H1 (cell line): Measurements from ENCODE around the gene RFPL1. TPM values are rescaled to one million over a fixed set of nuclear protein-coding genes. Genes with fewer than 3 reads are reported as not detected.

ENCODE experiments used
- polyA plus RNA-seq, 7 experiments: library from polyadenylated mRNA; depleted of rRNA in 3 of 7; stranded (reverse) in 5 of 7; unstranded in 2 of 7; fragments of >200 nt in 5 of 7; fragments of 200-250 nt in 2 of 7; gene quantifications; 1 replicate in 5 of 7; 2 replicates in 1 of 7; 4 replicates in 1 of 7; pipeline versions ENCODE4 v1.2.1 to v1.2.3, GENCODE V29; 2011 to 2013; ENCODE audit warnings: missing spikeins in 2 of 7, mixed read lengths in 2 of 7
- small RNA-seq: library from polyadenylated mRNA; stranded (forward); fragments of <200 nt; extraction: miRNeasy Mini kit (QIAGEN cat#:217004); gene quantifications from one replicate; pipeline ENCODE3, GENCODE V24; 2013; ENCODE audit not compliant: insufficient read depth
- total RNA-seq: library from RNA; stranded (reverse); fragmentation: NEBNext Ultra II Directional; extraction: Animal tissue kit (Norgen Biotek cat#: 25700); gene quantifications from 2 replicates; pipeline ENCODE4 v1.2.1, GENCODE V29; 2021

The RFPL1 gene
- total and polyA plus RNA-seq, 2 of the 8 experiments (the other 6 are each of a cell fraction or from before 2014, with no cell fraction given) = not detected

Small RNA genes within 50 kb of the gene (small RNA-seq; reads per million reads assigned to genes)
- gene AC000041.1 = not detected

Other genes starting within 250 kb of the RFPL1 start
- 3.8 and 3.9 TPM in 2 replicates for gene EMID1, start 232.7 kb upstream of the RFPL1 start, total RNA-seq
- 7.4 and 11.1 TPM in 2 replicates for gene EMID1, start 232.7 kb upstream of the RFPL1 start, polyA plus RNA-seq (2011; rRNA removed)
- gene RHBDD3, start 170.6 kb upstream of the RFPL1 start, total RNA-seq = 72.1 and 75.7 TPM in 2 replicates
- 117 and 171 TPM in 2 replicates for gene RHBDD3, start 170.6 kb upstream of the RFPL1 start, polyA plus RNA-seq (2011; rRNA removed)
- gene EWSR1, start 170.3 kb upstream of the RFPL1 start, total RNA-seq = 385 and 387 TPM in 2 replicates
- gene EWSR1, start 170.3 kb upstream of the RFPL1 start, polyA plus RNA-seq (2011; rRNA removed) = 646 and 930 TPM in 2 replicates
- gene GAS2L1, start 131.9 kb upstream of the RFPL1 start, total RNA-seq = 9.7 and 10.1 TPM in 2 replicates
- 3.6 and 6.8 TPM in 2 replicates for gene GAS2L1, start 131.9 kb upstream of the RFPL1 start, polyA plus RNA-seq (2011; rRNA removed)
- 1.4 and 1.5 TPM in 2 replicates for gene RASL10A, start 122.9 kb upstream of the RFPL1 start, total RNA-seq
- gene RASL10A, start 122.9 kb upstream of the RFPL1 start, polyA plus RNA-seq (2011; rRNA removed) = 1.1 and 1.6 TPM in 2 replicates
- 63.5 and 64.2 TPM in 2 replicates for gene AP1B1, start 50.0 kb upstream of the RFPL1 start, total RNA-seq
- 86.8 and 137 TPM in 2 replicates for gene AP1B1, start 50.0 kb upstream of the RFPL1 start, polyA plus RNA-seq (2011; rRNA removed)
- 2.0 and 2.3 TPM in 2 replicates for gene NEFH, start 41.6 kb downstream of the RFPL1 start, total RNA-seq
- gene NEFH, start 41.6 kb downstream of the RFPL1 start, polyA plus RNA-seq (2011; rRNA removed) = 0.57 and 0.74 TPM in 2 replicates
- 61.5 and 65.7 TPM in 2 replicates for gene THOC5, start 115.2 kb downstream of the RFPL1 start, total RNA-seq
- 27.7 and 30.3 TPM in 2 replicates for gene THOC5, start 115.2 kb downstream of the RFPL1 start, polyA plus RNA-seq (2011; rRNA removed)
- gene NIPSNAP1, start 142.5 kb downstream of the RFPL1 start, total RNA-seq = 165 and 167 TPM in 2 replicates
- 128 and 133 TPM in 2 replicates for gene NIPSNAP1, start 142.5 kb downstream of the RFPL1 start, polyA plus RNA-seq (2011; rRNA removed)
- gene NF2, start 165.1 kb downstream of the RFPL1 start, total RNA-seq = 53.6 and 54.9 TPM in 2 replicates
- 17.6 and 18.3 TPM in 2 replicates for gene NF2, start 165.1 kb downstream of the RFPL1 start, polyA plus RNA-seq (2011; rRNA removed)